Measurements from ENCODE around the gene CYS1. TPM values are rescaled to one million over a fixed set of nuclear protein-coding genes. Genes with fewer than 3 reads are reported as not detected.
A peak's percentile ranks its signal among the peaks of the same experiment; 100 is the strongest.

Gene CYS1
- total RNA-seq, 2 experiments from 2014 or later, result 0.11 to 0.14 TPM

- ATAC-seq (ENCODE audit: low read depth) (no peak), DNase-seq (no peak)
- no peak overlapping the region for H3K4me3 Mint-ChIP-seq
- peaks cover 6% of the 10 kb centered on the region for H3K4me1 Mint-ChIP-seq
- peaks cover under 1% of the 10 kb centered on the region for H3K9me3 Mint-ChIP-seq
- H3K27ac Mint-ChIP-seq, result no peak overlapping the region
- POLR2A ChIA-PET, result no interaction called here
- peaks cover 81% of the 10 kb centered on the region for H3K27me3 Mint-ChIP-seq
- no peaks in the 10 kb centered on the region for H3K36me3 Mint-ChIP-seq
Measured at GRCh38 chr2:10086950-10087349, 6.7 kb upstream of the CYS1 start.

DNA sequence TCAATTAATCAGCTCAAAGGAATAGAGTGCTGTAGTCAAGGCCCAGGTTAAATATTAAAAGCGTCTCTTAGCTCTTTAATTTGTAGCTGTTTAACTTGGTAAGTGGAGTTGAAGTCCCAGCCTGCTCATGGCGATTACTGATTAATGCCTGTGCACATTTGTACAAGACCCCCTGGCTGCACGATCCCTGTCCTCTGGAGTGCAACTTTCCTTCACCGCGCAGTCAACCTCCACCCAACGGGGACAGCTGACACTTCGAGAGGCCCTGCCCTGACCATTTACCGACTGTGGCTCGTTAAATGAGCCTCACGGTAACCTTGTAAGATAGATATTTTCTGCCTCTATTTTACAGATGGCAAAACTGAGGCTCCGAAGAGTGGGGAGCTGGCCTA, 5.5 kb upstream of the CYS1 start:
- H3K4me1 Mint-ChIP-seq, result peaks cover 9% of the 10 kb centered on the region
- H3K27me3 Mint-ChIP-seq, result peaks cover 86% of the 10 kb centered on the region
- ATAC-seq (ENCODE audit: low read depth), result no peak
- POLR2A ChIA-PET, result no interaction called here
- H3K36me3 Mint-ChIP-seq, result no peaks in the 10 kb centered on the region
- H3K4me3 Mint-ChIP-seq, result no peak overlapping the region
- no peaks in the 10 kb centered on the region for H3K9me3 Mint-ChIP-seq
- DNase-seq, result no peak
- H3K27ac Mint-ChIP-seq, result no peak overlapping the region

DNA sequence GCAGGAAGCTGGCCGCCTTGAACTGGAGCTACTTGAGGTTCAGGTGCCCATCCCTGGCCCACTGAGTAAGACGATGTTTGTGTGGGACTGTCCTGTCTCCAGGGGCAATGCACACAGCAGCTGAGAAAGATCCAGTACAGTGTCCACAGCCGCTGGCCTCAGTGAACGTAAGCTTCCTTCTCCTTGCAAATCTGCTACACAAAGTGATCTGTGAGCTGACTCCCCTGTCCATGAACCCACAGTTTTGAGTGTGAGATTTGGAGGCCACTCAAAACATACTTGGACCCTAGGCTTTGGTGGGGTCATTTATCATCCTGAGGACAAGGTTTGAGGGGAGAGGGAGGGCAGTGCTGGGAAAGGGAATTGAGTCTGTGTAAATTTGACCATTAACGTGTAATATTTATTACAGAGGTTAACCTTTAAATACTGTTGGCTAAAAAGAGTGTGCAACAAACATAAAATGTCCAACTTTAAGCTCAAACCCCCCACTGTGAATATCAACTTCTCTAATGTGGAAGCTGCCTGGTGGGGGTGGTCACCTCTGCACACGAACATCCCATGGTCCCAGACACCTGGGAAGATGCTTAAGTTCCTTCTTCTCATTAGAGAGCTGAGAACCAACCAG, 4.9 kb upstream of the CYS1 start:
- ATAC-seq (ENCODE audit: low read depth) (no peak), DNase-seq (no peak)
- Mint-ChIP-seq H3K4me3 (no peak overlapping the region), H3K36me3 (no peaks in the 10 kb centered on the region), H3K27ac (no peak overlapping the region), H3K27me3 (peaks cover 81% of the 10 kb centered on the region), H3K4me1 (peaks cover 8% of the 10 kb centered on the region), H3K9me3 (no peaks in the 10 kb centered on the region)
- POLR2A ChIA-PET, result no interaction called here

- POLR2A ChIA-PET, result no interaction called here
- ATAC-seq (ENCODE audit: low read depth) (no peak), DNase-seq (no peak)
- peaks cover 8% of the 10 kb centered on the region for H3K4me1 Mint-ChIP-seq
- H3K27ac Mint-ChIP-seq, result no peak overlapping the region
- H3K27me3 Mint-ChIP-seq, result peaks cover 73% of the 10 kb centered on the region
- H3K9me3 Mint-ChIP-seq, result no peaks in the 10 kb centered on the region
- no peaks in the 10 kb centered on the region for H3K36me3 Mint-ChIP-seq
- H3K4me3 Mint-ChIP-seq, result no peak overlapping the region
Measured at GRCh38 chr2:10084223-10084865, 4.1 kb upstream of the CYS1 start.

GRCh38 chr2:10083692-10084211, 3.5 kb upstream of the CYS1 start:
- DNase-seq (no peak), ATAC-seq (ENCODE audit: low read depth) (no peak)
- peaks cover 12% of the 10 kb centered on the region for H3K4me1 Mint-ChIP-seq
- H3K4me3 Mint-ChIP-seq, result no peak overlapping the region
- no peaks in the 10 kb centered on the region for H3K36me3 Mint-ChIP-seq
- POLR2A ChIA-PET, result no interaction called here
- H3K9me3 Mint-ChIP-seq, result no peaks in the 10 kb centered on the region
- peaks cover 74% of the 10 kb centered on the region for H3K27me3 Mint-ChIP-seq
- H3K27ac Mint-ChIP-seq, result no peak overlapping the region

DNA sequence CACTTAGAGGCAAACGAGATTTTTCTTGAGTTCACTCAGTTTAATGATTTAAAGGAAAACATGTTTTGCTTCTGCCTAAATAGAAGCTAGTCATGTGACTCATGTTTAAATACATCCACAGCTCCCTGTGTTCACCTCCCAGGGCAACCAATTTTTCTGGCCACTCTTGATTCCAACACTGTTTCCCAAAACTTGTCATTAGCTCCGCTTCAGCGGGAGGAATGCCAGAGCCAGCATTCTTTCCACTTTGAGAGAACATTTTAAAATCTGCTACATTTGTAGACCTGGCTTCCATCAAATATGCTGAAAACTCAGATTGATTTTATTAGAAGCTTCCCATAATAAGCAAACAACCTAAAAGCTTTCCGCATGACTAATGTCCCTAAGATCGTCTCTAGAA, 2.8 kb upstream of the CYS1 start:
- no peak for DNase-seq
- Mint-ChIP-seq H3K36me3 (no peaks in the 10 kb centered on the region), H3K27me3 (peaks cover 75% of the 10 kb centered on the region), H3K4me3 (no peak overlapping the region), H3K27ac (no peak overlapping the region), H3K4me1 (peaks cover 12% of the 10 kb centered on the region), H3K9me3 (no peaks in the 10 kb centered on the region)
- POLR2A ChIA-PET, result no interaction called here
- ATAC-seq (ENCODE audit: low read depth), result no peak

DNA sequence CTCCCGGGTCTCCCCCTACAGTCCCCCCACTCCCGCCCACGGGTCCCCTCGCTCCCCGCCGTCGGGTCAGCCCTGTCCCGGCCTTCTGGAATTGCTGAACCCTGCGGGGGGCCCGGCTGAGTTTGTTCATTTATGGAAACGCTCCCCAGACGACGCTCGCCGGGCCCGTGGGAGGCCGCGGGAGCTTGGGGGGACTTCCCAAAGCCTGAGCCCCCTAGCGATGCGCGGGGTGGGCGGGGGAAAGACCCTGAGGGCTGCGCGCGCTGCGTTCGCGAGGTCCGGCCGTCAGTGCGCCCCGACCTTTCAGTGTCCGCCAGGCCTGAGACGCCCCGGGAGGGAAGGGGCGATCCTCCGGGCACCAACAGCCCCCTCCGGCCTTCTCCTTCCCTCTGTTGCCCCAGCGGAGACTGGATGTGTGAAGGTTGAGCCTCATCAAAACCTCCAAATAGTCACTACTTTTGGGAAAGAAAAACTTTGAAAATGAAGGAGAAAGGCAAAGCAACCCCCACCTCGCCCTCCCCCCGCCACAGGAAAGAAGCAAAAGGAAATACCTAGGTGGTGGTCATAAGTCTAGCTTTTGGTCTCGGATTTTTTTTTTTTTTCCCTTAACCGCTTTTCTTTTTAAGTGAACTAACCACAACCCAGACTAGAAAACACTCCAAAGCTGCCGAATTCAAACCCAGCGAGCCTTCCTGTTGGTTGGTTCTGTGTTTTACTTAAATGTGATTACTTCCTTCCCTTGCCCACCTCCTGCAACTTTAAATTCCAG, 509 bp upstream of the CYS1 start:
- POLR2A ChIA-PET, result interaction anchor here (1.5 kb wide), 1 partner anchor 37 kb away, joined by 6 read pairs; no protein-coding TSS in a partner anchor
- H3K36me3 Mint-ChIP-seq, result no peaks in the 10 kb centered on the region
- peak; percentile 55 for DNase-seq
- H3K27me3 Mint-ChIP-seq, result peaks cover 78% of the 10 kb centered on the region
- H3K27ac Mint-ChIP-seq, result no peak overlapping the region
- H3K4me3 Mint-ChIP-seq, result peak overlapping the region; percentile 72
- H3K4me1 Mint-ChIP-seq, result peaks cover 10% of the 10 kb centered on the region
- ATAC-seq (ENCODE audit: low read depth), result peak; percentile 39
- no peaks in the 10 kb centered on the region for H3K9me3 Mint-ChIP-seq

GRCh38 chr2:10079266-10079869, 843 bp downstream of the CYS1 start:
- DNase-seq (peak; percentile 63), ATAC-seq (ENCODE audit: low read depth) (peak; percentile 27)
- POLR2A ChIA-PET, result interaction anchor here (1.0 to 1.3 kb wide), 4 partner anchors 11 to 353 kb away, joined by 3 to 4 read pairs (median 4); no protein-coding TSS in a partner anchor
- H3K4me3 Mint-ChIP-seq, result peak overlapping the region; percentile 80
- H3K27ac Mint-ChIP-seq, result peak overlapping the region; percentile 19
- no peaks in the 10 kb centered on the region for H3K36me3 Mint-ChIP-seq
- H3K4me1 Mint-ChIP-seq, result peaks cover 10% of the 10 kb centered on the region
- peaks cover 85% of the 10 kb centered on the region for H3K27me3 Mint-ChIP-seq
- H3K9me3 Mint-ChIP-seq, result no peaks in the 10 kb centered on the region

GRCh38 chr2:10078704-10079265, 1.4 kb downstream of the CYS1 start:
- no peak for DNase-seq
- POLR2A ChIA-PET, result interaction anchor here (1.0 to 1.3 kb wide), 5 partner anchors 12 to 353 kb away, joined by 3 to 4 read pairs (median 3); no protein-coding TSS in a partner anchor
- Mint-ChIP-seq H3K4me3 (peak overlapping the region; percentile 80), H3K27me3 (peaks cover 85% of the 10 kb centered on the region), H3K36me3 (no peaks in the 10 kb centered on the region), H3K4me1 (peaks cover 10% of the 10 kb centered on the region), H3K9me3 (no peaks in the 10 kb centered on the region), H3K27ac (no peak overlapping the region)
- ATAC-seq (ENCODE audit: low read depth), result no peak

DNA sequence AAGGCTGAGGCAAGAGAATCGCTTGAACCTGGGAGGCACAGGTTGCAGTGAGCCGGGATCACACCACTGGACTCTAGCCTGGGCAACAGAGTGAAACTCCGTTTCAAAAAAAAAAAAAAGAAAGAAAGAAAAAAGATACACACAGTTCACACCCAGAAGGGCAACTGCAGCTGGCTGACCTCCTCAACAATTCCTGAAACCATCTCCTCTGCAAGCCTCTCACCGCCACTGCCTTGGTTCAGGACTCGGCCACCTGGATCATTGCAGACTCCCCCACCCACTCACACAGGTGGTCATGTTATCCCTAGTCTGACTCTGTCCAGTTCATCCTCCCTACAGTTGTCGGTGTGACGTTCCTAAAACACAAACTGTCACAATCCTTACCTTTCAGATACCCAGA, 2.2 kb downstream of the CYS1 start:
- Mint-ChIP-seq H3K27me3 (peaks cover 83% of the 10 kb centered on the region), H3K36me3 (no peaks in the 10 kb centered on the region), H3K4me1 (peaks cover 13% of the 10 kb centered on the region), H3K9me3 (no peaks in the 10 kb centered on the region), H3K27ac (no peak overlapping the region), H3K4me3 (no peak overlapping the region)
- ATAC-seq (ENCODE audit: low read depth), result no peak
- POLR2A ChIA-PET, result interaction anchor here (1.0 kb wide), 1 partner anchor 42 kb away, joined by 3 read pairs; no protein-coding TSS in a partner anchor
- DNase-seq, result no peak

- Mint-ChIP-seq H3K4me1 (peaks cover 20% of the 10 kb centered on the region), H3K27ac (no peak overlapping the region), H3K27me3 (peaks cover 80% of the 10 kb centered on the region), H3K36me3 (no peaks in the 10 kb centered on the region), H3K4me3 (no peak overlapping the region), H3K9me3 (no peaks in the 10 kb centered on the region)
- ATAC-seq (ENCODE audit: low read depth), result no peak
- DNase-seq, result no peak
- POLR2A ChIA-PET, result no interaction called here
Measured at GRCh38 chr2:10076988-10077527, 3.2 kb downstream of the CYS1 start.

DNA sequence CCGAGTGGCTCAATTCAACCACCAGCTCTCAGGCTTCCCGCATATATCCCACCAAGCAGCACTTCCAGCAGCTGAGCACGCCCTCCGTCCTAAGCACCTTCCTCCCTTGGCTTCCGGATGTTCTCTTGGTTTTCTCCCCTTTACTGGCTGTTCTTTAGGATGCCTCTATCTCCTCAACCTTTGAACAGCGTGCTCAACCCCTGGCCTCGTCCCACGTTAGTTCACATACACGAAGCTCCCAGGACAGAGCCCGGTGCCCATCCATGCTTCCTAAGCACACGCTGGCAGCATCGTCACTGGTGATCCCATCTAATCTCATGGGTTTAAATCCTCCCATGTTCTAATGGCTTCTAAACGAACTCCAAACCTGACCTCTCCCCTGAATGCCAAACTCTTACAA, 3.7 kb downstream of the CYS1 start:
- H3K27me3 Mint-ChIP-seq, result peaks cover 77% of the 10 kb centered on the region
- no peaks in the 10 kb centered on the region for H3K9me3 Mint-ChIP-seq
- DNase-seq (no peak), ATAC-seq (ENCODE audit: low read depth) (no peak)
- peaks cover 20% of the 10 kb centered on the region for H3K4me1 Mint-ChIP-seq
- POLR2A ChIA-PET, result no interaction called here
- H3K27ac Mint-ChIP-seq, result no peak overlapping the region
- H3K36me3 Mint-ChIP-seq, result no peaks in the 10 kb centered on the region
- no peak overlapping the region for H3K4me3 Mint-ChIP-seq

All from activated naive CD8-positive, alpha-beta T cell treated with anti-CD3 and anti-CD28 coated beads, Interleukin-2, amount 10 ng/mL, durations not matched to agents 7 days and 5 days (primary cell).